Measurements from ENCODE around the gene GRIK4. TPM values are rescaled to one million over a fixed set of nuclear protein-coding genes. Genes with fewer than 3 reads are reported as not detected.
A peak's percentile ranks its signal among the peaks of the same experiment; 100 is the strongest.

Gene GRIK4
- total RNA-seq, 1 donor from 2014 or later, result not detected

- no peak for TF ChIP-seq CTCF (IDR thresholded peaks at IDR 0.05)
- Histone ChIP-seq H3K9me3 (no peaks in the 10 kb centered on the region), H3K4me3 (no peak overlapping the region), H3K36me3 (no peaks in the 10 kb centered on the region), H3K4me1 (no peaks in the 10 kb centered on the region), H3K27me3 (no peaks in the 10 kb centered on the region), H3K27ac (no peak overlapping the region)
- no peak for DNase-seq (ENCODE audit: low spot score in 2 of 2)
- intact Hi-C loops (cut with DNase I), result no loop called here
These were observed 144.0 kb downstream of the GRIK4 start for GRCh38 chr11:120655589-120655988.

- Histone ChIP-seq H3K27me3 (no peaks in the 10 kb centered on the region), H3K4me1 (no peaks in the 10 kb centered on the region), H3K27ac (no peak overlapping the region), H3K4me3 (no peak overlapping the region), H3K9me3 (no peaks in the 10 kb centered on the region), H3K36me3 (no peaks in the 10 kb centered on the region)
- DNase-seq (ENCODE audit: low spot score in 2 of 2), result no peak
- intact Hi-C loops (cut with DNase I), result no loop called here
- no peak for TF ChIP-seq CTCF (IDR thresholded peaks at IDR 0.05)
These were observed 145.9 kb downstream of the GRIK4 start for GRCh38 chr11:120657306-120658070.

- H3K27me3 ChIP-seq, result no peaks in the 10 kb centered on the region
- H3K36me3 ChIP-seq, result no peaks in the 10 kb centered on the region
- H3K4me3 ChIP-seq, result no peak overlapping the region
- no peak for DNase-seq (ENCODE audit: low spot score in 2 of 2)
- H3K9me3 ChIP-seq, result no peaks in the 10 kb centered on the region
- no peaks in the 10 kb centered on the region for H3K4me1 ChIP-seq
- no peak for TF ChIP-seq CTCF (IDR thresholded peaks at IDR 0.05)
- intact Hi-C loops (cut with DNase I), result no loop called here
- H3K27ac ChIP-seq, result no peak overlapping the region
These were observed 146.5 kb downstream of the GRIK4 start for GRCh38 chr11:120658071-120658423.

GRCh38 chr11:120659076-120659475, 147.5 kb downstream of the GRIK4 start:
- Histone ChIP-seq H3K9me3 (no peaks in the 10 kb centered on the region), H3K36me3 (no peaks in the 10 kb centered on the region), H3K4me3 (no peak overlapping the region), H3K4me1 (no peaks in the 10 kb centered on the region), H3K27ac (no peak overlapping the region), H3K27me3 (no peaks in the 10 kb centered on the region)
- DNase-seq (ENCODE audit: low spot score in 2 of 2), result no peak
- TF ChIP-seq CTCF (IDR thresholded peaks at IDR 0.05), result no peak
- intact Hi-C loops (cut with DNase I), result no loop called here

GRCh38 chr11:120660024-120660565, 148.5 kb downstream of the GRIK4 start:
- Histone ChIP-seq H3K27ac (no peak overlapping the region), H3K4me1 (no peaks in the 10 kb centered on the region), H3K27me3 (no peaks in the 10 kb centered on the region), H3K9me3 (no peaks in the 10 kb centered on the region), H3K36me3 (no peaks in the 10 kb centered on the region), H3K4me3 (no peak overlapping the region)
- no peak for DNase-seq (ENCODE audit: low spot score in 2 of 2)
- intact Hi-C loops (cut with DNase I), result no loop called here
- TF ChIP-seq CTCF (IDR thresholded peaks at IDR 0.05), result peak in 1 of 3 experiments; percentile 12
